Right kidney (tissue), 1 donor: ENCODE data around the gene APCDD1.
A peak's percentile ranks its signal among the peaks of the same experiment; 100 is the strongest.

Source experiments
- DNase-seq: peaks from one replicate; pipeline ENCODE4 v3.0.0-alpha.2; 2016

APCDD1 gene

DNA sequence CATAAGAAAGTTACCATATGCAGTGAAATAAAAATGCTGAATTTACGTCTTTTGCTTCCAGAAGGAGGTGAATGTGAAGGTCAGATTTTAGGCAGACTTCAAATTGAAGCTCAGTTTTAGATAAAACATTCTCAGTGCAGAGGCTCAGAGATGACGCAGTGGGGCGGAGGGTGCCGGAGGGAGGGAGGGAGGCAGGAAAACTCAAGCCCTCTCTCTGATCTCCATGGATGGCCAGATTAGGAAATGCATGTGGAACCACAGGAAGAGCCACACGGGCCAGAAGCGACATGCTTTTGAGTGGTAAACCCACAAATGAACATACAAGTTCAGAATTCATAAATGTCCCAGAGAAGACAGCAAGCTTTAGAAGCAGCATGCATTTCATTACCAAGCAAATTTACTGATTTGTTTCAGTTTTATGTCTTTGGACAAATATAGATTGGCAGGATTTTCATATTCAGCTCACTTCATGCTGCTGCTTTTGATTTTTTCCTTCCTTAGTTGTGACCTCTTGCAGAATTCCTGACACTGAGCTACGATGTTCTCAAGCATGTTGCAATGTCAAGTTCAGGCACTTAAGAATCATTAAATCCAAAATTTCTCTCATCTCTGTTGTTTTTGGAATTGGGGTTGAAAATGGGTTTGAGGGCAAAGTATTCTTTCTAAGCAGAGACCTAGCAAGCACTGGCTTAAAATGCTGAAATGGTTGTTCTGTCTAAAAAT is 29.7 kb upstream of the APCDD1 start:
- no peak for DNase-seq

DNA sequence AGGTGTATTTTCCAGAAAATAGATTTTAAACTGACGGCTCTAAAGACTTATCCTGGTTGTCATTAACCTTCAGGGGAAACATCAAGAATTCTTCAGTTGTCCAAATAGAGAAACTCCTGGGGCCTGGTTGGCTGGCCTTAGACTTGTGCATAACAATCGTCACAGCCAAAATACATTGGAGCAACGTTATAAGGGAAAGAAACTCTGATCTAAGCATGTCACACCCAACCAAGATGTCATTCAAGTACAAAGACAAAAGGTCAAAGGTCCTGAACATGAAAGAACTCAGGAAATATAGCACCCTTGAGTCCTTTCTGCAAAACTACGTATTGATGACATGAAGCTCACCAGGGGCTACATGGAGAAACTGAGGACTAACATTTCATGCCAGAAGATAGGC is 23.8 kb upstream of the APCDD1 start:
- no peak for DNase-seq

GRCh38 chr18:10431680-10432079 is 22.8 kb upstream of the APCDD1 start:
- no peak for DNase-seq

DNA sequence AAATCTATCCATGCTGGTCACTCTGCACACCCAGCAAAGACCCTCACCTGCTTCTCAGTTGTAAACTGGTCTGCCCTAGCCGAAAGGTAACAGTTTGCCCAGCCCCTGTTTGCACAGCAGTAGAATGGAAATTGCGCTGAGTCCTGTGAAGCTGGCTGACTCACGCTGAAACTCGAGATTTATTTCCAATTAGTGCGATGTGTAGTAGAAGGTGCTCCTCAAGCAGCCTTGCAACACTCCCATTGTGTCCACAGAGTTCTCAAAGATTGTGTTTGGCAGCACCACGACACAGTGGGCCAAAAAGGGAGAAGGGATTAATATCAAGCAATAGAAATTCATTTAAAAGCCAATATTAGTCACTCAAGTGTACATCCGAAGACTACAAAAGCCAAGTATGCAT is 21.7 kb upstream of the APCDD1 start:
- DNase-seq, result no peak

DNA sequence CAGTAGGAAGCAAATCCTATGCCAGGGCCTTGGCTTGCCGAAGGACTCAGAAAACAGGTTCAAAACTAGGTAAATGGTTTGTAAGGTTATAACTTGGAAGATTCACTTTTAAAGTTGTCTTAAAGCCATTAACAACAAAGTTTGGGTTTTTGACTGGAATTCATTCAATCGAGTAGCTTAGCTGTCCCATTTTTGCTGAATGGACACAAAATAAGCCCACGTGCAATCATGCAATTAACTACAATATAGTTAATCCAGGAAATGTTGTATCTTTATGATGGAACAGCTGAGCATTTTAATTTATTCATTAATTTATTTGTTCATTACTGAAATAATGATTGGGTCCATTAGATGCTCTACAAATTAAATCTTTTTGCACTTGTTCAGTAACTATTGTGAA is 18.3 kb upstream of the APCDD1 start:
- no peak for DNase-seq

GRCh38 chr18:10437837-10438236 is 16.6 kb upstream of the APCDD1 start:
- no peak for DNase-seq

DNA sequence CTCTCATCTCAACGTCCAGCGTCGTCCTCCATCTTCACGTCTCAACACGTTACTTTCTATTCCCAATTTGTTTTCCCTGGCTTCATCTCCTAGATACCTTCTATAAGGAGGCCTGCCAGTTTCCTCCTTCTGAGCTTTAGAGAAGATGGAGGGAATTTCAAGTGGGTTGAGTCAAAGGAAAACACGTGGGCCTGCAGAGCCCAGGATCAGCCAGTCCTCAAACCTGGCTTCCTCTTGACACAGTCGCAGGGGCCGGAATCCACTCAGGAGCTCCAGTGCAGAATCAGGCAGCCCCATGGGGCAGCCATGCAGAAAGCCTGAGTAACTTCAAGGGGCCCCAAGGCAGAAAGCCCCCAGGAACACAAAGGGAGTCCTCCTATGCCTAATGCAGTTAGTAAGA is 14.5 kb upstream of the APCDD1 start:
- no peak for DNase-seq

DNA sequence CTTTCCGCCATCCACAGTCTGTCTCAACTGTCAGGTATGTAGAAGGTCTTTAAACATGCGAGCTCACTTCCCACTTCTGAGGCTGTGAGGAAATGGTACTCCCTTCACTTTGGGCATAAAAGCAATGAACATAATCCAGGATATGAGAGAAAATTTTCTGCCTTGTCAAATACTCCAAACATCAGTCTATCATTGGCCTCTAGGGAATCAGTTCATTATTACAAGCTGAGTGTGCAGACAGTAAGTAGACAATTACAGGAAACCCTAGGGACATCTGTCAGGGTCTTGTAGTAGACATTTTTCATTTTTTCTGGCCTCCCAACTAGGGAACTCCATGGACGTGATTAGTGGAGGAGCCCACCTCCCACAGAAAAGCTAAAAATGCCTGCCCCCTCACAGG is 13.6 kb upstream of the APCDD1 start:
- no peak for DNase-seq

DNA sequence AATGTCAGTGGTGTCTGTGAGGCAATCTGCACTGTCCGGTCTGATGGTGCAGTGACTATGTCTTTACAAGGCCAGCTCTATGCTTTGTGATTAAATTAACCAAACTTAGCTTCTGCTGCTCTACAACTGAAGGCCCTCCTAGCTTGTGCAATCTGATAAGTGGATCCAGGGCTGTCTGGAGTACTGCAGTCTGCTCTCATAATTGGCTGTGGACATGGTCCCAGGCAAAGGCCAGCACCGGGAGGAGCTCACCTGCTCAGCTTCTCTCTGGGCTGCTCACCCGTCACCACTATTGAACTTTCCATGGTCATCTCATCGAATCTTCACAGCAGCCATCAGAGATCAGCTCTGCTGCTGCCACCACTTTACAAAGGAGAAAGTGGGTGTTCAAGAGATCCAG is 13.0 kb upstream of the APCDD1 start:
- DNase-seq, result no peak

DNA sequence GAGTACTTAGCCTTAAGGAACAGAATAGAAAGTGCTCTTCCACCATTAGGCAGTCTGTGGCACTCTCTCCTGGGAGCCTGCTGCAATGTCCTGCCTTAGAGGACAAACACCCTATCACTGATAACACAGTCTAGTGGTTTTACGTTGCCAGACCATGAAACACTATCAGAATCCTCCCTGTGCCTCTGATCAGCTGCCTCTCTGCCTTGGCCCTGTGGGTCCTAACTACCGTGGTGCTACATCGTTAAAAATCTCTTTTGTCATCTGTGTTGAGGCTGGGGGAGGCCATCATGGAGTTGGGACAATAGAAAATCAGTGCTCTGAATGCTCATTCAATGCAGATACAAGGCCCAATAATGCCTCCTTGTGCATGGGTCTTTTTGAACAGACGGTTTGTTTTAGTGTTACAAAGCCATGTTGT is 11.9 kb upstream of the APCDD1 start:
- DNase-seq, result no peak

DNA sequence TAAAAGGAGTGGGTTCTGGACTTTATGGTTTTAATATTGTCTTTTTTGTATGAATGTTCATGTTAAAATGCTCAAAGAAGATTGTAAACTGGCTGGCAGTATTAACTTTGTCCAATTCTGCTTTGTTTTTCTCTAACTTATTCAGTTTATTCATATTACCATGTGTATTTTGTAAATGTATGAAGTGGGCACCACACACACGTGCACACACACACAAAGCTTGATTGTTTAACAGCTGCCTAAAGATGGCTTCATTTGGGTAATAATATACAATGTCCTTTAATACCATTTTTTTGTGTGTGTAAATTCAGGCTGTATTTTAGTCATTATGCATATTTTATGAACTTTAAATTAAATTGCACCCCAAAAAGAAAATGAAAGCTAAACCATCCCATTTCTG is 11.4 kb upstream of the APCDD1 start:
- DNase-seq, result no peak

DNA sequence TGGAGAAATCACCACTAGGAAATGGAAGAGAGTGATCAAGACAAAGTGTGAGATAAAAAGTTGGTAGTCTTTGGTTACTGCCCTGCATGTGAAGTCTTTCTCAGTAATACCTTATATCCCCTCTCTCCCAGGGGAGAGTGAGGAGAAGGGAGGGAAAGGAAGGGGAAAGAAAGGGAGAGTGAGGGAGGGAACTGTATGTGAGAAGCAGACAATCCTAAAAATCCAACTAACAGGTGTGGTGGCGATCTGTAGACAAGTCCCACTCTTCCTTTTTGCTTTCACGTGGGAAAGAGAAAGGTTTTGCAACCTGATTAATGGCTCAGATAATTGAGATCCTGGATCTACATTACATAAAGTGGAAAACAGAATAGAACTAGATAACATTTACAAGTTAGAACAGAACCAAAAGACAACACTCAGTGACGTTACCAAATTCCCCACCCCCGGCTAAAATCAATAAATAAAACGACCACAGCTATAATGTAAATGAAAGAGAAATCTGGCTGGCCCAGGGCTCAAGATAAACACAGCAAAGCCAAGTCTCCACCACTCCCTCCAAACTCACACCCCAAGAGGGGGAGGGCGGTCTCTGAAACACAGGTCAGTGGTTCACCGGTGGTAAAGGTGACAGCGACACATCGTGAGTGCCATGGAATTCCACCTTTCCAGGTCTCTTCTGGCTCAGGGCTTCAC is 10.0 kb upstream of the APCDD1 start:
- no peak for DNase-seq

DNA sequence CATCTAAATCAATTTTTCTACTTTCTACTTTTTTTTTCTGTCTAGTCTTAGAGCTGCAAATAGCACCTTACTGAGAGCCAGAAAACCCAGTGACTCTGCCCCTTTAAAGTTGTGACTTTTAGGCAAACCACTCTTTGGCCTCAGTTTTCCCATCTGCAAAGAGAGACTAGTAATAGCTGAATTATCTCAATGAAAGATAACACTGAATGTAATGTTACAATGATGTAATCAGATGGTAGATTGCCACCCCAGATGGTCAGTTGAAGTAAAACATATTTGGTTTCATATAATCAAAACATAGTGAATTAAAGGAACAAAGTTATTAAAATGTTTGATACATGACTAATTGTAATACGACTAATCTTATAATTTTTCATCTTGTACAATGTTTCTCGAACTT is 5.0 kb upstream of the APCDD1 start:
- DNase-seq, result no peak

DNA sequence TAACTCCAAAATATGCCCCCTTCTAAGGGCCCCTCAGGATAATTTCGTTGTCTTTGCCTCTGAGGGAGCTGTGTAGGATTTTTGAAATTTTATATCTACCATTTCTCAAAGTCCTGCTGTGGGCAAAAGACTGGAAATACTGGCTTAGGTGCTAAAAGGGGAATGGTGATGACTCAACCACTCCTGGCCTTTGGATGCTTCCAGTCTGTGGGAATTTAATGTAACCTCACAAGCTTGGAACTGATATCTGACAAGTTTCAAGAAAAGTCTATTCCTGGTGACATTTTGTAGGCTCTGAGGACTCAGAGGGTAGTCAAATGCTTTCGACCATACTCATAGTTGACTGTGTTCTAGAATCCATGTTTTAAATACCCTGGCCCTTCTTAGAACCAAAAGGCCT is 3.4 kb upstream of the APCDD1 start:
- DNase-seq, result no peak

- no peak for DNase-seq
Observed at GRCh38 chr18:10453261-10453805, 1.1 kb upstream of the APCDD1 start.

- DNase-seq, result peak; percentile 81
Observed at GRCh38 chr18:10454681-10455557, 484 bp downstream of the APCDD1 start.

GRCh38 chr18:10455726-10456453 is 1.5 kb downstream of the APCDD1 start:
- peak; percentile 31 for DNase-seq

DNA sequence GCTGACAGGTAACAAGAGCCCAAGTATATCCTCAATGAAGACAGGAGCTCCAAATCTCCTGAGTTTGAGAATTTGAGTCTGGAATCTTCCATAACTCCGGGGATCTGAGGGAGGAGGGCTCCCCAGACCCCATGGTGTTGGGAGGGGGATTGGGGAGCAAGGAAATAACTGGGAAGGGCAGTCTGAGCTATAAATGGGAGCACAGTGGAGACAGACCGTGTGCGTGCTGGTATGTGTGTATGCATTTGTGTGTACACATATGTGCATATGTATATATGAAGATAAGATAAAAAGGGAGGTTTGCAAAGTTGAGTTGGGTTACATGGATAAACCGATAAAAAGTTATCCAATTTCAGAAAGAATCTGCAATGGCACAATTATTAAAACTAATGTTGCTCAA is 2.3 kb downstream of the APCDD1 start:
- no peak for DNase-seq

- DNase-seq, result no peak
Observed at GRCh38 chr18:10457128-10457527, 2.7 kb downstream of the APCDD1 start.

- DNase-seq, result no peak
Observed at GRCh38 chr18:10457767-10458166, 3.3 kb downstream of the APCDD1 start.

DNA sequence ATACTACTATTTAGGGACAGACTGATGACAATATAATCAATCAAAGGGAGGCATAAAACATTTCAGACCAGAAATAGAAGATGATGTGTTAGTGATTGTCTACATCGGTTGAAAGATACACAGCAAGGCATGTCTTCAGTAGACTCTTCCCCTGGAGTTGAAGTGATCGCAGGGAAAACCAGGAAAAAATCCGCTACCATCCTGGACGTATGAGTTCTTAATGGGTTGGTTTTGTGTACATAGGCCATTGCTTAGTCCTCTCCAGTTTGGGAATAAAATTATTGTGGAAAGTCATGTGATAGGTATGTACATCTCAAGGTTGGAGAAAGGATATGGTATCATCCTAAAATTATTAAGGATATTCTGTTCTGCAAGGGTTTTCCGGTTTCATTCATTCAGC is 4.3 kb downstream of the APCDD1 start:
- DNase-seq, result no peak

DNA sequence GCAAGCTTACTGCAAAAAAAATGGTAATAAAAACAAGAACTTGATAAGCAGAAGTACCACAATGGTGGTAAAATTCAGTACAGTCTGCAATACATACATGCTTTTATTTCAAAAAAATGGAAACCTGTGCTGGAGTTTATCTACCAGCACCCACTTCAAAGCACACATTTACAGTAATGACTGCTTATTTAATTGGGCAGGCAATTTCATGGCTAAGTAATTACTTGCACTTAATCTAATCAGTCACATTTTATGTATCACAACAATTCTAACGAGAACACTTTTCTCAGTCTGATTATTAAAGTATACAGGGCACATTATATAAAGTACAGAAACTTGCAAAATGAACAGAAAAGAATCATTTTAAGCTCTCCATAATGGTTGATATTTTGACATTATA is 5.2 kb downstream of the APCDD1 start:
- no peak for DNase-seq
